GM23338 (cell line): ENCODE measurements around the gene GOLGA6A.

Experiments used
- CREB1 ChIP-seq: fragments of 250-450 bp; sonication (Bioruptor Pico); IDR thresholded peaks from 2 replicates; pipeline ENCODE4 v1.5.0; 2020; ENCODE audit warnings: low read depth, mild to moderate bottlenecking, moderate library complexity
- CTCF ChIP-seq, 2 experiments: fragments of 200-600 bp in 1 of 2; sonication (generic) in 1 of 2; conservative IDR thresholded peaks; 2 replicates each; pipeline versions ENCODE4 v1.5.1 to v1.6.1; 2016 to 2017; ENCODE audit warnings: antibody characterized with exemption in 2 of 2, low read depth in 2 of 2, mild to moderate bottlenecking in 2 of 2, moderate library complexity in 1 of 2
- EZH2 ChIP-seq: fragments of 200-600 bp; sonication (generic); IDR thresholded peaks from one replicate; pipeline ENCODE4 v1.8.0; 2017; ENCODE audit warnings: antibody characterized with exemption, mild to moderate bottlenecking, low read depth; ENCODE audit not compliant: unreplicated experiment
- EZH2phosphoT487 ChIP-seq: fragments of 200-600 bp; sonication (generic); IDR thresholded peaks from one replicate; pipeline ENCODE4 v1.8.1; 2018; ENCODE audit warnings: antibody characterized with exemption; ENCODE audit not compliant: unreplicated experiment
- JUNB ChIP-seq: IDR thresholded peaks from one replicate; pipeline ENCODE4 v1.6.1; 2016; ENCODE audit warnings: antibody characterized with exemption; ENCODE audit not compliant: unreplicated experiment
- POLR2AphosphoS5 ChIP-seq: IDR thresholded peaks from 2 replicates; pipeline ENCODE4 v1.6.1; 2016; ENCODE audit warnings: antibody characterized with exemption, low read depth
- ZNF114 ChIP-seq: fragments of 250-450 bp; sonication (Bioruptor Pico); IDR thresholded peaks from 2 replicates; pipeline ENCODE4 v1.5.0; 2020; ENCODE audit warnings: mild to moderate bottlenecking, moderate library complexity
- TF ChIP-seq, protein P1 (sequence below): IDR thresholded peaks from one replicate; pipeline ENCODE4 v1.6.1; 2018; ENCODE audit warnings: antibody characterized with exemption; ENCODE audit not compliant: unreplicated experiment

DNA sequence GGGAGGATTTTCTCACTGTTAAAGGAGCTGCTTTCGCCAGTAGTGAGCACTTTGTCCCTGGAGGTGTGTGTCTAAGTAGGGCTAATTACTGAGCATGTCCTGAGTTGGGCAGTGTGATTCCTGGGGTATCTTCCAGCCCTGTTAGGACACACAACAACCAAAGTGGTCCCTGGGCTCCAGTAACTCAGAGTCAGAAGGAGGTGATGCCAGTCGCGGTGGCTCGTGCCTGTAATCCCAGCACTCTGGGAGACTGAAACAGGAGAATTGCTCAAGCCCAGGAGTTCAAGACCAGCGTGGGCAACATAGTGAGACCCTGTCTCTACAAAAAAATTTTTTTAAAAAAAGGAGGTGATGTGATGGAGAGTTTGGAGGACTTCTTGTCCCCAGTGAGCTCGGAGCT lies 50.3 kb downstream of the GOLGA6A start:
- no peak for TF ChIP-seq POLR2AphosphoS5
- TF ChIP-seq EZH2: no peak
- TF ChIP-seq CTCF (conservative IDR thresholded peaks at IDR 0.05; ENCODE audit: low read depth in 2 of 2): no peak
- TF ChIP-seq, protein P1, sequence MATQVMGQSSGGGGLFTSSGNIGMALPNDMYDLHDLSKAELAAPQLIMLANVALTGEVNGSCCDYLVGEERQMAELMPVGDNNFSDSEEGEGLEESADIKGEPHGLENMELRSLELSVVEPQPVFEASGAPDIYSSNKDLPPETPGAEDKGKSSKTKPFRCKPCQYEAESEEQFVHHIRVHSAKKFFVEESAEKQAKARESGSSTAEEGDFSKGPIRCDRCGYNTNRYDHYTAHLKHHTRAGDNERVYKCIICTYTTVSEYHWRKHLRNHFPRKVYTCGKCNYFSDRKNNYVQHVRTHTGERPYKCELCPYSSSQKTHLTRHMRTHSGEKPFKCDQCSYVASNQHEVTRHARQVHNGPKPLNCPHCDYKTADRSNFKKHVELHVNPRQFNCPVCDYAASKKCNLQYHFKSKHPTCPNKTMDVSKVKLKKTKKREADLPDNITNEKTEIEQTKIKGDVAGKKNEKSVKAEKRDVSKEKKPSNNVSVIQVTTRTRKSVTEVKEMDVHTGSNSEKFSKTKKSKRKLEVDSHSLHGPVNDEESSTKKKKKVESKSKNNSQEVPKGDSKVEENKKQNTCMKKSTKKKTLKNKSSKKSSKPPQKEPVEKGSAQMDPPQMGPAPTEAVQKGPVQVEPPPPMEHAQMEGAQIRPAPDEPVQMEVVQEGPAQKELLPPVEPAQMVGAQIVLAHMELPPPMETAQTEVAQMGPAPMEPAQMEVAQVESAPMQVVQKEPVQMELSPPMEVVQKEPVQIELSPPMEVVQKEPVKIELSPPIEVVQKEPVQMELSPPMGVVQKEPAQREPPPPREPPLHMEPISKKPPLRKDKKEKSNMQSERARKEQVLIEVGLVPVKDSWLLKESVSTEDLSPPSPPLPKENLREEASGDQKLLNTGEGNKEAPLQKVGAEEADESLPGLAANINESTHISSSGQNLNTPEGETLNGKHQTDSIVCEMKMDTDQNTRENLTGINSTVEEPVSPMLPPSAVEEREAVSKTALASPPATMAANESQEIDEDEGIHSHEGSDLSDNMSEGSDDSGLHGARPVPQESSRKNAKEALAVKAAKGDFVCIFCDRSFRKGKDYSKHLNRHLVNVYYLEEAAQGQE: no peak
- TF ChIP-seq CREB1 (CRISPR knock-in tag): no peak
- TF ChIP-seq ZNF114: no peak
- TF ChIP-seq JUNB: no peak
- no peak for TF ChIP-seq EZH2phosphoT487
